ENCODE data around the gene TTLL8.

Gene TTLL8

GRCh38 chr22:50089682-50090411 lies 31.7 kb upstream of the TTLL8 start, which contains the start of gene MOV10L1:
Gene MOV10L1 (plus strand): TSS chr22:50090006. CDS start chr22:50090089, 83 bp downstream.
- Histone ChIP-seq H3K4me1 (ENCODE audit: control insufficient read depth, insufficient read depth, low read length) (no peaks in the 10 kb centered on the region), H3K4me3 (ENCODE audit: low read depth, low read length) (no peak within 1 kb of the TSS), H3K36me3 (ENCODE audit: control insufficient read depth in 2 of 2, insufficient read depth in 1 of 2, low read length in 2 of 2) (no peaks in the 10 kb centered on the region), H3K27ac (ENCODE audit: extremely low read depth, low read depth, low read length) (no peak within 1 kb of the TSS), H3K9me3 (ENCODE audit: control insufficient read depth, insufficient read depth, low read depth, low read length) (no peaks in the 10 kb centered on the region)
- ChIA-PET CTCF (no interaction called here), POLR2A (no interaction called here)
- TF ChIP-seq, protein P1, sequence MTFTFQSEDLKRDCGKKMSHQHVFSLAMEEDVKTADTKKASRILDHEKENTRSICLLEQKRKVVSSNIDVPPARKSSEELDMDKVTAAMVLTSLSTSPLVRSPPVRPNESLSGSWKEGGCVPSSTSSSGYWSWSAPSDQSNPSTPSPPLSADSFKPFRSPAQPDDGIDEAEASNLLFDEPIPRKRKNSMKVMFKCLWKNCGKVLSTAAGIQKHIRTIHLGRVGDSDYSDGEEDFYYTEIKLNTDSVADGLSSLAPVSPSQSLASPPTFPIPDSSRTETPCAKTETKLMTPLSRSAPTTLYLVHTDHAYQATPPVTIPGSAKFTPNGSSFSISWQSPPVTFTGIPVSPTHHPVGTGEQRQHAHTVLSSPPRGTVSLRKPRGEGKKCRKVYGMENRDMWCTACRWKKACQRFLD (tag by site-specific recombination; IDR thresholded peaks at IDR 0.05): no peak
- TF ChIP-seq FEZF1 (tag by site-specific recombination; IDR thresholded peaks at IDR 0.05) (no peak), GLIS2 (tag by site-specific recombination; IDR thresholded peaks at IDR 0.05) (no peak), ZFP37 (tag by site-specific recombination; IDR thresholded peaks at IDR 0.05) (no peak), ZNF660 (tag by site-specific recombination; IDR thresholded peaks at IDR 0.05) (no peak), MYNN (tag by site-specific recombination; IDR thresholded peaks at IDR 0.05; ENCODE audit: borderline replicate concordance) (no peak), ZNF335 (tag by site-specific recombination; conservative IDR thresholded peaks at IDR 0.05) (no peak), BCL11A (tag by site-specific recombination; IDR thresholded peaks at IDR 0.05; ENCODE audit: low read depth) (no peak), ZNF561 (tag by site-specific recombination; IDR thresholded peaks at IDR 0.05; ENCODE audit: borderline replicate concordance) (no peak)
- TF ChIP-seq, protein P2, sequence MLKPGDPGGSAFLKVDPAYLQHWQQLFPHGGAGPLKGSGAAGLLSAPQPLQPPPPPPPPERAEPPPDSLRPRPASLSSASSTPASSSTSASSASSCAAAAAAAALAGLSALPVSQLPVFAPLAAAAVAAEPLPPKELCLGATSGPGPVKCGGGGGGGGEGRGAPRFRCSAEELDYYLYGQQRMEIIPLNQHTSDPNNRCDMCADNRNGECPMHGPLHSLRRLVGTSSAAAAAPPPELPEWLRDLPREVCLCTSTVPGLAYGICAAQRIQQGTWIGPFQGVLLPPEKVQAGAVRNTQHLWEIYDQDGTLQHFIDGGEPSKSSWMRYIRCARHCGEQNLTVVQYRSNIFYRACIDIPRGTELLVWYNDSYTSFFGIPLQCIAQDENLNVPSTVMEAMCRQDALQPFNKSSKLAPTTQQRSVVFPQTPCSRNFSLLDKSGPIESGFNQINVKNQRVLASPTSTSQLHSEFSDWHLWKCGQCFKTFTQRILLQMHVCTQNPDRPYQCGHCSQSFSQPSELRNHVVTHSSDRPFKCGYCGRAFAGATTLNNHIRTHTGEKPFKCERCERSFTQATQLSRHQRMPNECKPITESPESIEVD (tag by site-specific recombination; IDR thresholded peaks at IDR 0.05): no peak

DNA sequence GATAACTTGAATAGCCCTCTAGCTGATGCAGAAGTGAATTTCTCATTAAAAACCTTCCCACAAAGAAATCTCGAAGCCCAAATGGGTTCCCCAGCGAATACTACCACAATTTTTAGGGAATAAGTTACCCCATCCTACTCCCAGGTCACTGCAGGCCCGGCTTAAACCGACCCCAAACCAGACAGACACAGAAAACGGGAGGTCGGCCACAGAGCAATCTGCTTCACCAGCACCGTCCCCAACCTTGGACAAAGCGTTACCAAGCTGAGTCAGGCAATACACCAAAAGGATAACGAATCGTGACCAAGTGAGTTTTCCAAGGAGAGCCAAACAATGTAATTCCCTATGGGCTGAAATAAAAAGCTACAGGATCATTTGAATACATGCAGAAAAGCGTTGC lies 31.1 kb upstream of the TTLL8 start:
- TF ChIP-seq ZSCAN16 (tag by site-specific recombination; IDR thresholded peaks at IDR 0.05) (no peak), ZFP37 (tag by site-specific recombination; IDR thresholded peaks at IDR 0.05) (no peak), ZNF670 (tag by site-specific recombination; IDR thresholded peaks at IDR 0.05; ENCODE audit: low read depth) (no peak), GLIS2 (tag by site-specific recombination; IDR thresholded peaks at IDR 0.05) (no peak), ZBTB20 (tag by site-specific recombination; IDR thresholded peaks at IDR 0.05) (no peak), GLI4 (tag by site-specific recombination; IDR thresholded peaks at IDR 0.05) (no peak), ZNF677 (tag by site-specific recombination; IDR thresholded peaks at IDR 0.05) (no peak), ZSCAN30 (tag by site-specific recombination; IDR thresholded peaks at IDR 0.05) (no peak)
- TF ChIP-seq, protein P3, sequence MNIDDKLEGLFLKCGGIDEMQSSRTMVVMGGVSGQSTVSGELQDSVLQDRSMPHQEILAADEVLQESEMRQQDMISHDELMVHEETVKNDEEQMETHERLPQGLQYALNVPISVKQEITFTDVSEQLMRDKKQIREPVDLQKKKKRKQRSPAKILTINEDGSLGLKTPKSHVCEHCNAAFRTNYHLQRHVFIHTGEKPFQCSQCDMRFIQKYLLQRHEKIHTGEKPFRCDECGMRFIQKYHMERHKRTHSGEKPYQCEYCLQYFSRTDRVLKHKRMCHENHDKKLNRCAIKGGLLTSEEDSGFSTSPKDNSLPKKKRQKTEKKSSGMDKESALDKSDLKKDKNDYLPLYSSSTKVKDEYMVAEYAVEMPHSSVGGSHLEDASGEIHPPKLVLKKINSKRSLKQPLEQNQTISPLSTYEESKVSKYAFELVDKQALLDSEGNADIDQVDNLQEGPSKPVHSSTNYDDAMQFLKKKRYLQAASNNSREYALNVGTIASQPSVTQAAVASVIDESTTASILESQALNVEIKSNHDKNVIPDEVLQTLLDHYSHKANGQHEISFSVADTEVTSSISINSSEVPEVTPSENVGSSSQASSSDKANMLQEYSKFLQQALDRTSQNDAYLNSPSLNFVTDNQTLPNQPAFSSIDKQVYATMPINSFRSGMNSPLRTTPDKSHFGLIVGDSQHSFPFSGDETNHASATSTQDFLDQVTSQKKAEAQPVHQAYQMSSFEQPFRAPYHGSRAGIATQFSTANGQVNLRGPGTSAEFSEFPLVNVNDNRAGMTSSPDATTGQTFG (tag by site-specific recombination; IDR thresholded peaks at IDR 0.05; ENCODE audit: borderline replicate concordance): no peak
- Histone ChIP-seq H3K36me3 (ENCODE audit: control insufficient read depth in 2 of 2, insufficient read depth in 1 of 2, low read length in 2 of 2) (no peaks in the 10 kb centered on the region), H3K9me3 (ENCODE audit: control insufficient read depth, insufficient read depth, low read depth, low read length) (no peaks in the 10 kb centered on the region), H3K4me1 (ENCODE audit: control insufficient read depth, insufficient read depth, low read length) (no peaks in the 10 kb centered on the region), H3K27ac (ENCODE audit: extremely low read depth, low read depth, low read length) (no peak overlapping the region), H3K4me3 (ENCODE audit: low read depth, low read length) (no peak overlapping the region)
- ChIA-PET CTCF (no interaction called here), POLR2A (no interaction called here)

Measured in HEK293 (cell line).